Right lobe of liver (tissue), 6 donors: ENCODE results near the gene BTBD19. TPM values are rescaled to one million over a fixed set of nuclear protein-coding genes. Genes with fewer than 3 reads are reported as not detected.
A peak's percentile ranks its signal among the peaks of the same experiment; 100 is the strongest.
"Not testable (repeated sequence)": the region's sequence is repeated elsewhere in the genome, so short reads cannot be mapped to it uniquely, and the experiment has no call there.

Experiments
- ATAC-seq, 4 donors: fragments of 200-7000 bp; cut with Tn5 transposase; one replicate each; pipeline ENCODE4 v1.9.1; 2020; ENCODE audit warnings: mild to moderate bottlenecking in 4 of 4, moderate library complexity in 4 of 4
- DNase-seq, 3 donors: peaks; one replicate each; pipeline ENCODE4 v3.0.0-alpha.2; 2020
- H3K27ac ChIP-seq, 3 donors: fragments of 200-600 bp; one replicate each; pipeline ENCODE4 v1.8.0; 2022
- H3K27me3 ChIP-seq, 2 donors: fragments of 200-600 bp; one replicate each; pipeline ENCODE4 v1.8.0; 2022
- H3K36me3 ChIP-seq, 4 donors: fragments of 200-600 bp; sonication (generic) in 1 of 4; one replicate each; pipeline versions ENCODE4 v1.5.1 to v1.8.0; 2017 to 2022; ENCODE audit warnings: control low read depth in 1 of 4
- H3K4me1 ChIP-seq, 4 donors: fragments of 200-600 bp; sonication (generic) in 1 of 4; one replicate each; pipeline versions ENCODE4 v1.5.1 to v1.8.0; 2017 to 2022; ENCODE audit warnings: control low read depth in 1 of 4
- H3K4me3 ChIP-seq, 3 donors: fragments of 200-600 bp; one replicate each; pipeline ENCODE4 v1.8.0; 2022
- H3K9me3 ChIP-seq, 4 donors: fragments of 200-600 bp; sonication (generic) in 1 of 4; one replicate each; pipeline versions ENCODE4 v1.5.1 to v1.8.0; 2017 to 2022; ENCODE audit warnings: control low read depth in 1 of 4
- CTCF ChIP-seq, 4 donors: fragments of 200-600 bp in 3 of 4; fragments of 450-650 bp in 1 of 4; IDR thresholded peaks; one replicate each; pipeline versions ENCODE4 v1.5.1 to v1.8.0; 2016 to 2022; ENCODE audit warnings: antibody characterized with exemption in 4 of 4, mild to moderate bottlenecking in 2 of 4
- POLR2A ChIP-seq: fragments of 450-650 bp; IDR thresholded peaks from one replicate; pipeline ENCODE4 v1.6.1; 2017; ENCODE audit warnings: antibody characterized with exemption, mild to moderate bottlenecking
- WGBS: methylation state at CpG from one replicate; pipeline ENCODE4 v1.1.6; 2018; ENCODE audit warnings: low coverage, low lambda C conversion rate; ENCODE audit not compliant: insufficient coverage; ENCODE audit errors: missing lambda C conversion rate; 5-methylcytosine and 5-hydroxymethylcytosine counted together
- intact Hi-C, 2 donors: fragments of 100-400 bp; cut with DNase I; formaldehyde crosslinking; loops; one replicate each; pipeline versions ENCODE4 v1.11.2 to v1.14.1; 2022
- total RNA-seq, 6 experiments: library from RNA; depleted of rRNA in 2 of 6; stranded (reverse); fragments of >200 nt in 2 of 6; fragmentation: NEBNext Ultra II Directional in 3 of 6; extraction: Animal tissue kit (Norgen Biotek cat#: 25700) in 3 of 6; gene quantifications; one replicate each; pipeline versions ENCODE4 v1.1.0 to v1.2.4, GENCODE V29; 2016 to 2023
- donor health status: DM: no; HTN: yes; CAD: no.
- donor health status: DM: no; HTN: no; CAD: no.
- donor health status: DM: no; HTN: no; CAD: no.
- donor health status: DM: no; HTN: yes; CAD: no.
- donor health status: DM: no; HTN: yes; CAD: no.

Gene BTBD19
- total RNA-seq, 6 experiments from 2014 or later, result 2.6 to 7.5 (median 5.3) TPM

GRCh38 chr1:44790968-44791801 is 17.1 kb upstream of the BTBD19 start:
- TF ChIP-seq POLR2A, result no peak
- TF ChIP-seq CTCF (IDR thresholded peaks at IDR 0.05), result no peak
- no peak for ATAC-seq
- no peaks in the 10 kb centered on the region for H3K27me3 ChIP-seq
- H3K4me3 ChIP-seq, result no peak overlapping the region
- no peak overlapping the region for H3K27ac ChIP-seq
- H3K9me3 ChIP-seq, result no peaks in the 10 kb centered on the region
- intact Hi-C loops, result loop anchor here in 1 of 2 donors (5.0 kb wide), 1 partner anchor 36 kb away; no protein-coding TSS in a partner anchor
- no peak for DNase-seq
- 66% methylated on average over 3 of the region's 7 CpGs for WGBS
- peaks cover 0 to 4% (median 0%) of the 10 kb centered on the region in 4 donors for H3K4me1 ChIP-seq
- no peaks in the 10 kb centered on the region for H3K36me3 ChIP-seq

- TF ChIP-seq CTCF (IDR thresholded peaks at IDR 0.05) (no peak), POLR2A (no peak)
- Histone ChIP-seq H3K9me3 (no peaks in the 10 kb centered on the region), H3K4me3 (no peak overlapping the region), H3K27me3 (no peaks in the 10 kb centered on the region), H3K36me3 (no peaks in the 10 kb centered on the region), H3K4me1 (no peaks in the 10 kb centered on the region), H3K27ac (no peak overlapping the region)
- ATAC-seq (peak in 2 of 4 donors; percentile 6), DNase-seq (no peak)
- intact Hi-C loops, result loop anchor here in 1 of 2 donors (5.0 kb wide), 1 partner anchor 34 kb away; no protein-coding TSS in a partner anchor
- WGBS, result 66% methylated on average over 3 of the region's 9 CpGs
Observed at GRCh38 chr1:44792736-44793502, 15.4 kb upstream of the BTBD19 start.

DNA sequence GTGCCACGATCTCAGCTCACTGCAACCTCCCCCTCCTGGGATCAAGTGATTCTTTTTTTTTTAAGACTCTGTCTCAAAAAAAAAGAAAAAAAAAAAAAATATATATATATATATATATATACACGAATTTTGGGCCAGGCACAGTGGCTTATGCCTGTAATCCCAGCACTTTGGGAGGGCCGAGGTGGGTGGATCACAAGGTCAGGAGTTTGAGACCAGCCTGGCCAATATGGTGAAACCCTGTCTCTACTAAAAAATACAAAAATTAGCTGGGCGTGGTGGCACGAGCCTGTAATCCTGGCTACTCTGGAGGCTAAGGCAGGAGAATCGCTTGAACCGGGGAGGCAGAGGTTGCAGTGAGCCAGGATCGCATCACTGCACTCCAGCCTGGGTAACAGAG is 10.4 kb upstream of the BTBD19 start:
- DNase-seq, H3K9me3 ChIP-seq, ATAC-seq, H3K4me1 ChIP-seq, H3K4me3 ChIP-seq, H3K27ac ChIP-seq, intact Hi-C loops, H3K36me3 ChIP-seq, H3K27me3 ChIP-seq: not testable (repeated sequence)
- 76% methylated on average over 8 of the region's 8 CpGs for WGBS

GRCh38 chr1:44798481-44799365 is 9.6 kb upstream of the BTBD19 start:
- H3K27ac ChIP-seq, result peak overlapping the region in 2 of 3 donors; percentile 80 to 87
- H3K36me3 ChIP-seq, result peaks cover 0 to 6% (median 0%) of the 10 kb centered on the region in 4 donors
- TF ChIP-seq CTCF (IDR thresholded peaks at IDR 0.05), result no peak
- TF ChIP-seq POLR2A, result no peak
- intact Hi-C loops, result no loop called here
- WGBS, result 80% methylated on average over 8 of the region's 10 CpGs
- peaks cover 0 to 10% (median 1%) of the 10 kb centered on the region in 4 donors for H3K4me1 ChIP-seq
- H3K27me3 ChIP-seq, result no peaks in the 10 kb centered on the region
- H3K4me3 ChIP-seq, result no peak overlapping the region
- DNase-seq (peak in 1 of 3 donors; percentile 50), ATAC-seq (no peak)
- no peaks in the 10 kb centered on the region for H3K9me3 ChIP-seq
